ENCODE data around the gene ZNF467. TPM values are rescaled to one million over a fixed set of nuclear protein-coding genes. Genes with fewer than 3 reads are reported as not detected.

ZNF467 gene
- total and polyA plus RNA-seq, 4 experiments from 2014 or later = 1.2 to 3.9 (median 2.5) TPM

- no peaks in the 10 kb centered on the region for H3K9me3 Mint-ChIP-seq
- no peak for DNase-seq
- H3K27ac Mint-ChIP-seq = no peak overlapping the region
- no peak overlapping the region for H3K27ac ChIP-seq (ENCODE audit: low read depth, low read length)
- peaks cover 0 to 4% (median 0%) of the 10 kb centered on the region in 4 donors for H3K4me1 Mint-ChIP-seq
- H3K4me3 Mint-ChIP-seq = peak overlapping the region in 1 of 8 donors; percentile 57
- intact Hi-C loops (cut with micrococcal nuclease) = loop anchor here (2.0 kb wide), 1 partner anchor 375 kb away; no protein-coding TSS in a partner anchor
- H3K9me3 ChIP-seq (ENCODE audit: control insufficient read depth in 1 of 2, low read length in 2 of 2) = no peaks in the 10 kb centered on the region
- peaks cover 2 to 10% of the 10 kb centered on the region in 2 donors for H3K27me3 Mint-ChIP-seq
- H3K36me3 ChIP-seq (ENCODE audit: insufficient read depth, low read length) = no peaks in the 10 kb centered on the region
- no peaks in the 10 kb centered on the region for H3K27me3 ChIP-seq (ENCODE audit: insufficient read depth, low read length)
- POLR2A ChIA-PET (ENCODE audit: partially characterized antibody) = no interaction called here
- CTCF ChIA-PET (ENCODE audit: partially characterized antibody) = interaction anchor here (1.0 to 1.4 kb wide), 3 partner anchors 47 to 57 kb away, joined by 3 read pairs; no protein-coding TSS in a partner anchor
- no peaks in the 10 kb centered on the region for H3K36me3 Mint-ChIP-seq
- no peak overlapping the region for H3K4me3 ChIP-seq (ENCODE audit: low read length in 2 of 2)
- no peaks in the 10 kb centered on the region for H3K4me1 ChIP-seq (ENCODE audit: insufficient read depth, low read length)
Observed at GRCh38 chr7:149797771-149798170, 24.4 kb upstream of the ZNF467 start.

GRCh38 chr7:149796287-149796860 lies 23.0 kb upstream of the ZNF467 start:
- ChIA-PET CTCF (ENCODE audit: partially characterized antibody) (interaction anchor here (0.9 kb wide), 1 partner anchor 9 kb away, joined by 4 read pairs; no protein-coding TSS in a partner anchor), POLR2A (ENCODE audit: partially characterized antibody) (no interaction called here)
- DNase-seq = no peak
- H3K36me3 Mint-ChIP-seq = no peaks in the 10 kb centered on the region
- H3K27ac ChIP-seq (ENCODE audit: low read depth, low read length) = no peak overlapping the region
- no peak overlapping the region for H3K4me3 ChIP-seq (ENCODE audit: low read length in 2 of 2)
- H3K9me3 ChIP-seq (ENCODE audit: control insufficient read depth in 1 of 2, low read length in 2 of 2) = no peaks in the 10 kb centered on the region
- no peaks in the 10 kb centered on the region for H3K36me3 ChIP-seq (ENCODE audit: insufficient read depth, low read length)
- H3K4me3 Mint-ChIP-seq = no peak overlapping the region
- H3K27ac Mint-ChIP-seq = no peak overlapping the region
- peaks cover 2 to 11% of the 10 kb centered on the region in 2 donors for H3K27me3 Mint-ChIP-seq
- H3K27me3 ChIP-seq (ENCODE audit: insufficient read depth, low read length) = no peaks in the 10 kb centered on the region
- no peaks in the 10 kb centered on the region for H3K9me3 Mint-ChIP-seq
- H3K4me1 ChIP-seq (ENCODE audit: insufficient read depth, low read length) = no peaks in the 10 kb centered on the region
- intact Hi-C loops (cut with micrococcal nuclease) = no loop called here
- H3K4me1 Mint-ChIP-seq = peaks cover 0 to 4% (median 0%) of the 10 kb centered on the region in 4 donors

GRCh38 chr7:149795126-149795525 lies 21.7 kb upstream of the ZNF467 start:
- ChIA-PET POLR2A (ENCODE audit: partially characterized antibody) (no interaction called here), CTCF (ENCODE audit: partially characterized antibody) (no interaction called here)
- no peak overlapping the region for H3K27ac ChIP-seq (ENCODE audit: low read depth, low read length)
- DNase-seq = no peak
- H3K4me3 ChIP-seq (ENCODE audit: low read length in 2 of 2) = no peak overlapping the region
- Mint-ChIP-seq H3K4me3 (no peak overlapping the region), H3K4me1 (peaks cover 0 to 4% (median 0%) of the 10 kb centered on the region in 4 donors), H3K27ac (no peak overlapping the region), H3K36me3 (no peaks in the 10 kb centered on the region), H3K9me3 (no peaks in the 10 kb centered on the region), H3K27me3 (peaks cover 4 to 11% of the 10 kb centered on the region in 2 donors)
- intact Hi-C loops (cut with micrococcal nuclease) = no loop called here
- no peaks in the 10 kb centered on the region for H3K36me3 ChIP-seq (ENCODE audit: insufficient read depth, low read length)
- no peaks in the 10 kb centered on the region for H3K4me1 ChIP-seq (ENCODE audit: insufficient read depth, low read length)
- no peaks in the 10 kb centered on the region for H3K27me3 ChIP-seq (ENCODE audit: insufficient read depth, low read length)
- no peaks in the 10 kb centered on the region for H3K9me3 ChIP-seq (ENCODE audit: control insufficient read depth in 1 of 2, low read length in 2 of 2)

GRCh38 chr7:149794661-149795060 lies 21.3 kb upstream of the ZNF467 start:
- Mint-ChIP-seq H3K9me3 (no peaks in the 10 kb centered on the region), H3K4me1 (peaks cover 0 to 3% (median 0%) of the 10 kb centered on the region in 4 donors), H3K36me3 (no peaks in the 10 kb centered on the region), H3K27ac (peak overlapping the region in 1 of 7 donors; percentile 36), H3K27me3 (peaks cover 7 to 14% of the 10 kb centered on the region in 2 donors), H3K4me3 (no peak overlapping the region)
- CTCF ChIA-PET (ENCODE audit: partially characterized antibody) = no interaction called here
- Histone ChIP-seq H3K27ac (ENCODE audit: low read depth, low read length) (no peak overlapping the region), H3K27me3 (ENCODE audit: insufficient read depth, low read length) (no peaks in the 10 kb centered on the region), H3K4me3 (ENCODE audit: low read length in 2 of 2) (no peak overlapping the region), H3K9me3 (ENCODE audit: control insufficient read depth in 1 of 2, low read length in 2 of 2) (no peaks in the 10 kb centered on the region), H3K4me1 (ENCODE audit: insufficient read depth, low read length) (no peaks in the 10 kb centered on the region), H3K36me3 (ENCODE audit: insufficient read depth, low read length) (no peaks in the 10 kb centered on the region)
- no peak for DNase-seq
- POLR2A ChIA-PET (ENCODE audit: partially characterized antibody) = no interaction called here
- intact Hi-C loops (cut with micrococcal nuclease) = no loop called here

- ChIA-PET POLR2A (ENCODE audit: partially characterized antibody) (no interaction called here), CTCF (ENCODE audit: partially characterized antibody) (no interaction called here)
- no peaks in the 10 kb centered on the region for H3K27me3 ChIP-seq (ENCODE audit: insufficient read depth, low read length)
- Mint-ChIP-seq H3K9me3 (no peaks in the 10 kb centered on the region), H3K4me1 (peaks cover 0 to 5% (median 2%) of the 10 kb centered on the region in 4 donors), H3K4me3 (no peak overlapping the region), H3K27me3 (peaks cover 12 to 13% of the 10 kb centered on the region in 2 donors), H3K36me3 (no peaks in the 10 kb centered on the region), H3K27ac (no peak overlapping the region)
- H3K36me3 ChIP-seq (ENCODE audit: insufficient read depth, low read length) = no peaks in the 10 kb centered on the region
- intact Hi-C loops (cut with micrococcal nuclease) = no loop called here
- H3K4me1 ChIP-seq (ENCODE audit: insufficient read depth, low read length) = no peaks in the 10 kb centered on the region
- no peak for DNase-seq
- H3K4me3 ChIP-seq (ENCODE audit: low read length in 2 of 2) = no peak overlapping the region
- H3K9me3 ChIP-seq (ENCODE audit: control insufficient read depth in 1 of 2, low read length in 2 of 2) = no peaks in the 10 kb centered on the region
- no peak overlapping the region for H3K27ac ChIP-seq (ENCODE audit: low read depth, low read length)
Observed at GRCh38 chr7:149793261-149793660, 19.9 kb upstream of the ZNF467 start.

GRCh38 chr7:149792220-149792595 lies 18.8 kb upstream of the ZNF467 start:
- CTCF ChIA-PET (ENCODE audit: partially characterized antibody) = no interaction called here
- Histone ChIP-seq H3K9me3 (ENCODE audit: control insufficient read depth in 1 of 2, low read length in 2 of 2) (no peaks in the 10 kb centered on the region), H3K4me1 (ENCODE audit: insufficient read depth, low read length) (no peaks in the 10 kb centered on the region), H3K36me3 (ENCODE audit: insufficient read depth, low read length) (no peaks in the 10 kb centered on the region), H3K27ac (ENCODE audit: low read depth, low read length) (no peak overlapping the region), H3K27me3 (ENCODE audit: insufficient read depth, low read length) (no peaks in the 10 kb centered on the region), H3K4me3 (ENCODE audit: low read length in 2 of 2) (no peak overlapping the region)
- intact Hi-C loops (cut with micrococcal nuclease) = no loop called here
- Mint-ChIP-seq H3K4me3 (no peak overlapping the region), H3K4me1 (peaks cover 0 to 12% (median 2%) of the 10 kb centered on the region in 4 donors), H3K36me3 (no peaks in the 10 kb centered on the region), H3K27me3 (peaks cover 12 to 13% of the 10 kb centered on the region in 2 donors), H3K9me3 (no peaks in the 10 kb centered on the region), H3K27ac (no peak overlapping the region)
- POLR2A ChIA-PET (ENCODE audit: partially characterized antibody) = no interaction called here
- DNase-seq = no peak

GRCh38 chr7:149791411-149792219 lies 18.2 kb upstream of the ZNF467 start:
- no peaks in the 10 kb centered on the region for H3K36me3 Mint-ChIP-seq
- intact Hi-C loops (cut with micrococcal nuclease) = no loop called here
- Histone ChIP-seq H3K4me1 (ENCODE audit: insufficient read depth, low read length) (no peaks in the 10 kb centered on the region), H3K27me3 (ENCODE audit: insufficient read depth, low read length) (no peaks in the 10 kb centered on the region), H3K36me3 (ENCODE audit: insufficient read depth, low read length) (no peaks in the 10 kb centered on the region), H3K4me3 (ENCODE audit: low read length in 2 of 2) (no peak overlapping the region), H3K27ac (ENCODE audit: low read depth, low read length) (no peak overlapping the region), H3K9me3 (ENCODE audit: control insufficient read depth in 1 of 2, low read length in 2 of 2) (no peaks in the 10 kb centered on the region)
- no peaks in the 10 kb centered on the region for H3K9me3 Mint-ChIP-seq
- H3K27ac Mint-ChIP-seq = no peak overlapping the region
- peaks cover 0 to 12% (median 2%) of the 10 kb centered on the region in 4 donors for H3K4me1 Mint-ChIP-seq
- H3K27me3 Mint-ChIP-seq = peaks cover 12 to 13% of the 10 kb centered on the region in 2 donors
- CTCF ChIA-PET (ENCODE audit: partially characterized antibody) = no interaction called here
- DNase-seq = no peak
- POLR2A ChIA-PET (ENCODE audit: partially characterized antibody) = no interaction called here
- H3K4me3 Mint-ChIP-seq = no peak overlapping the region
